Esophagus squamous epithelium (tissue), 4 donors: ENCODE results near the gene KLK6.

Experiments
- POLR2A ChIP-seq, 4 donors: fragments of 450-650 bp; IDR thresholded peaks; one replicate each; pipeline ENCODE4 v1.6.1; 2017; ENCODE audit warnings: antibody characterized with exemption in 4 of 4, mild to moderate bottlenecking in 4 of 4, moderate library complexity in 3 of 4
- TF ChIP-seq, protein P1 (sequence below), 6 experiments: fragments of 450-650 bp in 4 of 6; fragments of 200-600 bp in 2 of 6; sonication (generic) in 2 of 6; IDR thresholded peaks; one replicate each; pipeline ENCODE4 v1.5.1; 2016 to 2019; ENCODE audit warnings: antibody characterized with exemption in 6 of 6, mild to moderate bottlenecking in 4 of 6, moderate library complexity in 4 of 6

DNA sequence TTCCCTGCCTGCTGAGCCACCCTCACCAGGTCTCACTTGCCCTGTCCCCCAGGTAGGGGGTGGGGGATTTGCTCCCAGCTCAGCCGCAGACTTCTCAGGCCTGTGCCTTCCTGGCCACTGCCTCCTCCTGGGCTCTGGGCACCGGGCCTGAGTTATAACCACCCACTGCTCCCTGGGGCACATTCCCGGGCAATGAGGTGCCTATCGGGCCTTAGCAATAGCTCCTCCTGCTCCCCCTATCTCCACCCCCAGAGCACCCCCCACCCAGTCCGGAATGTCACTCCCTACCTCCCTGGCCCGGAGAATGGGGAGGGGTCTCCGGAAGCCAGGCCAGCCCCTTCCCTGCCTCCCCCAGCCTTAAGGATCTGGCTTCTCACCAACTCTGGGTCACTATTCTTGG is 16.5 kb downstream of the KLK6 start, which contains the start of gene KLK5:
- TF ChIP-seq, protein P1, sequence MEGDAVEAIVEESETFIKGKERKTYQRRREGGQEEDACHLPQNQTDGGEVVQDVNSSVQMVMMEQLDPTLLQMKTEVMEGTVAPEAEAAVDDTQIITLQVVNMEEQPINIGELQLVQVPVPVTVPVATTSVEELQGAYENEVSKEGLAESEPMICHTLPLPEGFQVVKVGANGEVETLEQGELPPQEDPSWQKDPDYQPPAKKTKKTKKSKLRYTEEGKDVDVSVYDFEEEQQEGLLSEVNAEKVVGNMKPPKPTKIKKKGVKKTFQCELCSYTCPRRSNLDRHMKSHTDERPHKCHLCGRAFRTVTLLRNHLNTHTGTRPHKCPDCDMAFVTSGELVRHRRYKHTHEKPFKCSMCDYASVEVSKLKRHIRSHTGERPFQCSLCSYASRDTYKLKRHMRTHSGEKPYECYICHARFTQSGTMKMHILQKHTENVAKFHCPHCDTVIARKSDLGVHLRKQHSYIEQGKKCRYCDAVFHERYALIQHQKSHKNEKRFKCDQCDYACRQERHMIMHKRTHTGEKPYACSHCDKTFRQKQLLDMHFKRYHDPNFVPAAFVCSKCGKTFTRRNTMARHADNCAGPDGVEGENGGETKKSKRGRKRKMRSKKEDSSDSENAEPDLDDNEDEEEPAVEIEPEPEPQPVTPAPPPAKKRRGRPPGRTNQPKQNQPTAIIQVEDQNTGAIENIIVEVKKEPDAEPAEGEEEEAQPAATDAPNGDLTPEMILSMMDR (IDR thresholded peaks at IDR 0.05), result no peak
- no peak for TF ChIP-seq POLR2A (IDR thresholded peaks at IDR 0.05)
